GM18858 (cell line): Measurements from ENCODE around the gene CCDC182.
A peak's percentile ranks its signal among the peaks of the same experiment; 100 is the strongest.

ENCODE experiments used
- ATAC-seq: cut with Tn5 transposase; IDR thresholded peaks from one replicate; pipeline ENCODE4 v1.9.1; 2021; ENCODE audit not compliant: unreplicated experiment

The CCDC182 gene

DNA sequence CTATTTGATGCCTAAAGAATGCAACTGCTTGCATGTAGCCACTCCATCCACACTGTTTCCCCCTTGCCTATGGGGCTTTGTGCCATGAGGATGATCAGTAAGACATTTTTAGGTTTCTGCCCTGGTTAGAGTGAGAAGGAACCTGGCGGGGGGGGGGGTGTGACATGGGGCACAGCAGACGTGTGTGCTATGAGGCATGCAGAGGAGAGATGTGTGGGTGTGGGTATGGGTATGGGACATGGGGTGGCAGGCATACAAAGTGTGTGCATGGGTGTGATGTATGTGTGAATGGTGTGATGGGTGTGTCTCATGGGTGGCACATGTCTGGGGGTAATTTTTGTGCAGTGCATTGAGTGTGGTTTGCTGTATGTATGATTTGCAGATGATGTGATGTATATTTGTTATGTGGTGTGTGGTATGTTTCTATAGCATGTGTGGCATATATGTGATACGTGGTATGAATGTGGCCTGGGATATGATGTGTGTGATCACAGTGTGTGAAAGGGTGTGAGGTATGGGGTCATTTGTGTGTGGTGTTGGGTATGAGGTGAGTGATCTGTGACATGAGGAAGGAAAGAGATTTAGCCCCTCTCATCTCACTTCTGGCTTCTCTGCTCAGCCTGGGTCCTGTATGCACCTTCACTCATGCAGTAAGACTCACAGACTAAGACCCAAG lies 14.9 kb downstream of the CCDC182 start:
- no peak for ATAC-seq

DNA sequence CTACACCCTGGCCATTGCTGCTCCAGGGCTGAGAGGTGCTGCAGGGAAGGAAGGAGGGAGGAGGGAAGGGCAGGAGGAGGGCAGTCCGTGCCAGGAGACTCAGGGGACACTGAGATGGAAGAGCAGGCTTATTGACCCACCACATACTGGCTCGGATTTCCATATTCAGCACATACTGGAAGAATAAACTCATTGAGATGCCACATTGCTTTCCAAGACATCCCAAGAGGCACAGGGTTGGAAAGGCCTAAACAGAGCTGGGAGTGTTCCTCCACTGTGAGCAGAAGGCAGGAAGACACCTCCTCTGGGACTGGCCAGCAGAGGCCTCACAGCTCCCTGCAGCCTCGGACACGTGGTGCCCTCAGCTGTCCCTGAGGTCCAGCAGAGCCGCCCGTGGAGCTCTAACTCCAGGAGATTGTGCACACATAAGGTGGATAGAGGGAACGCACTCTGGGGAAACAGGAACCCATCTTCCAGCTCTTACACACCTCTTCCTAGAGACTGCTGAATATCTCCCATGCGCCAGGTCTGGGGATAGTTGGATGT lies 17.4 kb downstream of the CCDC182 start:
- ATAC-seq = no peak

DNA sequence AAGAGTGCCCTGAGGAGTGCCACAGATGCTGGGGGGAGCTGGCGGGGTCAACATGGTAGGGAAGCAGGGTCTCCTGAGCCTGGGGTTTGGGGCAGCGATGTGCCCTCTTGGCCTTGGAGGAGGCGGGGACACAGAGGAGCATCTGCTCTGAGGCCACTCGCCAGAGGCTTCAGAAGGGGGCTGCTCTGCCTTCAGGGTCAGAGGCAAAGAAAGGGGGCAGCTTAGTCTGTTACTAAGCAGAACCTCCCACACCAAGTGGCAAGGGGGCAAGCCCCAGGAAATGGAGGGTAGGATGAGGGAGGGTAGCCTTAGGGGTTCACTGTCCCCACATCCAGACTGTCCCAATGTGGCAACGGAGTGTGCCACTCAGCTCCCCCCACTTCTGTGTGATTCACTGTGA lies 18.3 kb downstream of the CCDC182 start:
- ATAC-seq = no peak

DNA sequence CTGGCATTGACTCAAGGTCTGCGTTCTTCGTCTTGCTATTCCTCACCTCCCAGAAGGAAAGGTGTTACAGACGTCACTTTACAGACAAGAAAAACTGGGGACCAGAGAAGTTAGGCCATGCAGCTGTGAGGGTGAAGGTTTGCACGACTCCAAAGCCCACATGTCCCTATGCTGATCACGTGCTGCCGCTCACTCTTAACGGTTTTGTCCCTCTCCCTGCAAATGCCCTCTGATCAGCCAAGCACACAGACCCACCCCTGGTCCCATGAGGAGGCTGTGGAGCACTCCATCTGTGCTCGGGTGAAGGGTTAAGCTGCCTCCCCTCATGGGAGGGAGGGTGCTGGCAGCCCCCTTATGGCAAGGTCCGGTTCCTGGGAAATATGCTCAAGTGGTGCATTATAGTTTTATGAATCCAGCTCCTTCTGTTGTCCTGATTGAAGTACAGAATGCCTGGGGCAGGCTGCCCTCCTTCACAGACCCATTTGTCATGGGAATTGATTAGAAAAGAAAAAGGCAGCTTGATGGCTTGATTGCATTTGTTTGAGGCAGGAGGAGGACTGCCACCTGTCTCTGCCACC lies 18.8 kb downstream of the CCDC182 start:
- no peak for ATAC-seq

DNA sequence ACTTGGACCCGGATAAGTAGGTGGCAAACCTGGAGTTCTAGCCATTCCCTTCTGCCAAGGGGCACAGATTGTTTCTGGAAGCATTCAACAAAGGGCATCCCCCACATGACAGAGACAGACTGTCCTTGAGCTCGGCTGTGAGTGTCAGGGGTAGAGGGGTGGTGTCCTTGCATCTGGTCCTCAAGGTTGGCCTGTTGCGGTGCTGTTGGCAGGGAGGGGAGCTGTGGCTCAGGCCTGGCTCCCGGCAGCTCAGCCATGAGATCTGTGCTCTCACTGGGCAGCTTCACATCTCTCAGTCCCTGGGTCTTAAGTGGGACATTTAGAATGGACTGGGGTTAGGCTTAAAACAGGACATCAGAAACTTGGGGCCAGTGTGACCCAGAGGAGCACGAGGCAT lies 20.4 kb downstream of the CCDC182 start:
- ATAC-seq = no peak

DNA sequence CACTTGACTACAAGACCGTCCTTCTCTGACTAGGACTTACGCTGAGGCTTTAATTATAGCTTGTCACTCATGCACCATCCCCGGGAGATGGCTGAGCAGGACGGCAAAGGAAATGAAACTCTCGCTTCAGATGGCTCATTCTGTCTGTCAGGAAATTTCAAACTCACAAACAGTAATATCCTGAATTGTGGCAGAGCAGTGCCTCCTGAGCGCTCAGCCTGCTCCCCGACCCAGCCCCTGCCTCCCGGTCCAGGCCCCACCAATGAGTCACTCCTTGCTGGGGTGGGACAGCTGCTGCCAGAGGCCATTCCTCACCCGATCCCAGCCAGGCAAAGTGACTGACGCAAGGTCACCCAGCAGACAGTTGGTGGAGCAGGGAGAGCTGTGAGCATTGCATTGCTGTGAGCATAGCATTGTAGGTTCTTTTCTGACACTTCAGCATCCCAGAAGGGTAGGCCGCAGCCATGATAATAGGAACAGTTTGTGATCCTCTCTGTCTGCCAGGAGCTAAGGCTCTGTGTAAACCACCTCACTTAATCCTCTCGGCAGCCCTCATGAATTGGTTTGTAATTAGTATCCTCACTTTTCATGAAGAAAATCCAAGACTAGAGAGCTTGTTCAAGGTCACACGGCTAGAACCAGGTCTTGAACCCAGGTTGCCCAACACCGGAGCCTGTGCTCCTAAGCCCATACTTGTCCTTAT lies 20.9 kb downstream of the CCDC182 start:
- ATAC-seq = peak; percentile 84

DNA sequence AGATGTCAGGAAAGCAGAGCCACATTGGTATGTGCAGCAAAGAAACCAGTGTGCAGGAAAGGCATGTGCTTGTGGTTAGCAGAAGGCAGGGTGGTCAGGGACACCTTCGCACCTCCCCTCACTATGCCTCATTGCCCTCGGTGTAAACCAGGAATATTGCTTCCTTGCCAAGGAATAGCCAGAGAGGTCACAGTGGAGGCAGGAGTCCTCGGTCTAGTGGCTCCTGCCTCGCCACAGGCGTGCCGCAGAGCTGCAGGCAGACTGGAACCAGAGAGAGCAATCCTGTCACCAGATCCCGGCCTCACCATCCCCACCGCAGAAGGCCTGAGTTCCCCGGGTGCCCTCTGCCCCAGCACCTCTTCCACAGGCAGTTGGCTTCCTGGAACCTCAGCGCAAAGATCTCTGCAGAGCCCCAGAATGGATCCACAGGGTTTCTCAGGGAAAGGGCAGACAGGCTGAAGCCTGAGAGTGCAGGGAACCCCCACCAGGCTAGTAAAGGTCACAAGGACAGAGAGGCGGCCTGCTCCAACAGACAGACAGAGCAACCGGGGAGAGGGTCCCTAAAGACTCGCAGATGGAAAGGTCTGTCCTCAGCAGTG lies 21.6 kb downstream of the CCDC182 start:
- ATAC-seq = no peak

DNA sequence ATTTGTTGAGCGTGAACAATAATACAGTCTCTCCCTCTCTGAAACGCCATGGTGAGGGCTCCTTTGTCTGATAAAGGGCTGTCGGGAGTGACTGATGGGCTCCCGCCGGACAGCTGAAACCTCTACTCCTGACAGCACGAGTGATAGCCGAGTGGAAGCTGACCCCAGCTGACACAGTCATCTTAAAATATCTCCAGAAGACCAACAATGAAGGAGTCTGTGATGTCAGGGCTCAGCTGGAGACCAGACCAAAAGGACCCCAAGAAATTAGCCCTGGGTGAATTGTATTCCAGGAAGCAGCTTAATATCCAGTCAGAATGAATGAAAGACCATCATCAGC lies 22.4 kb downstream of the CCDC182 start:
- ATAC-seq = no peak

DNA sequence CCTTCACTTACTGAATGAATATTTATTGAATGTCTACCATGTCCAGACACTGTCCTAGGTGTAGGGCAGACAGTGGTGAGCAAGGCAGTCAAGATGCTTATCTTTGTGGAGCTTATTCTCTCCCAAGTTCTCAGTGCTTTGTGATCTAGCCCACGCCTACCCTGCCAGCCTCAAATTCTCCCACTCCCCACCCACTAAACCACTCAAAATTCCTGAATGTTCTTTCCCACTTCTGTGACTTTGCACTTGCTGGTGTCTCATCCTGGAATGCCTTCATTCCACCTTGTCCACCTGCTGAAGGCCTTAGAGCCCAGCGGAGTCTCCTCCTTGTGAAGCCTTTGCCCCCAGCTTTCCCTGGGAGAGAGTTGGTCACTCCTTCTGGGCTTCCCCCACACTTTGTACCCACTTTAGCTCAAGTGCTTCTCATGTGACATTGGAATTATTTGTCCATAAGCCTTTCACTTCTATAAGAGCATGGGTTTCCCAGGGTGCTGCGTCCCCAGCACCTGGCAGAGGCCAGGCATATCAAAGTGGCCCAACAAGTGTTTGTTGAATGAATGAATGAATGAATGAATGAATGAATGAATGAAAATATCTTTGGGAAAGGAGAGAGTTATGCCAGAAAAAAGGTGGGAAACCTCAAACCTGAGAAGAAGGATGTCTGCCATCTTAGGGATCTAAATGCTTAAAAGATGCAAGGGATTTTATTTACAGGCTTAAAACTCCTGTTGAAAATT lies 23.0 kb downstream of the CCDC182 start:
- no peak for ATAC-seq

DNA sequence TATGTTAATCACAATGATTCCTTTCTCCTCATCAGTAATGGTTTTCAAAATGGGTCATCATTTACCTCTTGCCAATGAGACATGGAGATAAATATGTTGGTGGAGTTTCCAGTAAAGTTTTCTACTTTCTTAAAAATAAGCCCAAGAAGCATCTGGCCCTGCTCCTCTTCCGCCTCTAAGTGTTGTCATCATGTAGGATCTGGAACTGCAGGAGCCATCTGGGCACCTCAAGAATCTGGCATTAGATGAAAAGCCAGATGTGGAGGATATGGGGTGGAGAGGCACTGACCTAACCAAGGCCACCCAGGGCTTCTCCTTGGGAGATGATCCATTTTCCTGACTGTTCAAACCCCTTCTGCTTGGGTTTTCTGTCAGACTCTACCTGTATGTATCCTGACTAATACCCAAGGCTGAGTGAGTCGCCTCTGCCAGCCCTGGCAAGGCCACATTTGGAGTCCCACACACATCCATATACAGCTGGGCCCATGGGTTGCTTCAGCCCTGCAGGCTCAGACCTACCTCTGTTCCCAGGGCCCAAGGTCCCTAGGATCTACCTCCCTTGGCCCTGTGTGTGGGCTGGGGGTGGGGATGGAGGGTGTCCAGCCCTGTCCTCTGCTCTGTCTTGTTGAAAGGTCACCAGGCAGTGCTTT lies 24.6 kb downstream of the CCDC182 start:
- no peak for ATAC-seq

DNA sequence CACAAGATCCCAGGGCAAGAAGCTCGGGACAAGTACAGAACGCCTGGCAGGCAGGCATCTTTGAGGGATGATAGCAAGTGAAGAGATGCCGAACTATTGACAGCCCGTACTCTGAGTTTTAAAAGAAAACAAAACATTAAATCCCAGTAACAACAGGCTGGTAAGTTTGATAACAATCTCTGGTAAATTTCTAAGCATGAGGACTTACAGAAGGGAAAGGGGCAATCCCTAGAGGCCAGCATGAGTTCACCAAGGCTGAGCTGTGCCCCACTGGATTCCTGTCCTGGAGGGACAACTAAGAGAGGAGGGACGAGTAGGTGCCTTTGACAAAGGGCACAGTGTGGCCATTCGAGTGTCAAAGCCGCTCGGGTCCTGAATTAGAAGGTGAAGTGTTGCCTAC lies 26.2 kb downstream of the CCDC182 start:
- ATAC-seq = no peak

DNA sequence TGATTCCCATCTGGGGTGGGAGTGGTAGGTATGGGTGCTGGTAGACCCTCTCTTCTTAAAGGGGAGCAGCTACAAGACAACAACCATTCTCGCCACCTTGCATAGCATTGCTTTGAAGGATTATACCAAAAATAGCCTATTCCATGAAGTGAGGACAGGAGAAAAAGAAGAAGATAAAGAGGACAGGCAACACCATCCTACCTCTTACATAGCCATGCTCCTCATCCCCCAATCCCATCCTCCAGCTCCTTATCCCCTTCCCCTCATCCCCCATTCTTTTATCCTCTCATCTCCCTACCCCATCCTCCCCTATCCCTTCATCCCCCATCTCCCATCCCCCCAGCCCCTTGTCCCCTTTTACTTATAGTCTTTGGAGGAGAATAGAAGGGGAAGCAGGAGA lies 29.1 kb downstream of the CCDC182 start:
- no peak for ATAC-seq

DNA sequence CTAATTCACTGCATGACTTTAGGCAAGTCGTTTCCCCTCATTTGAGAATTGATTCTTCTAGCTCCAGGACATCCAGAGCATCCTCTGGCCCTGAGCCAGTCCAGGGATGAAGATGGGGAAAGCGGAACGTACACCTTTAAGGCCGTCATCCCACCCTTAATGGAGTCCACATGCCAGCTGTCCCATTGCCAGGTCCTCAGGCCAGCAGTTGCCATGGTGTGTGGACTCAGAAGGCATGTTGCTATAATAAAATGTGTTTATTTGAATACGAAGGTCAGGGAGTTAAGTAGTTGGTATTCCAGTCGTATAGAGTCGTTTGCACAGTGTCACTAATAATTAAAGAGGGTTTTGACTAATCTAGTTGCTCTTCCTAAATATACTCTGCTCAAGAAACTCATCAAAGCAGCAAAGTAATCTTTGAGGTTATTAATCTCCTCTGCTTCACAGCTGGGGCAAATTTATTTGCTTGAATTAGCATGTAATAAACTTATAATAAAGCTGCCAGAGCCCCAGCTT lies 30.4 kb downstream of the CCDC182 start:
- ATAC-seq = no peak

DNA sequence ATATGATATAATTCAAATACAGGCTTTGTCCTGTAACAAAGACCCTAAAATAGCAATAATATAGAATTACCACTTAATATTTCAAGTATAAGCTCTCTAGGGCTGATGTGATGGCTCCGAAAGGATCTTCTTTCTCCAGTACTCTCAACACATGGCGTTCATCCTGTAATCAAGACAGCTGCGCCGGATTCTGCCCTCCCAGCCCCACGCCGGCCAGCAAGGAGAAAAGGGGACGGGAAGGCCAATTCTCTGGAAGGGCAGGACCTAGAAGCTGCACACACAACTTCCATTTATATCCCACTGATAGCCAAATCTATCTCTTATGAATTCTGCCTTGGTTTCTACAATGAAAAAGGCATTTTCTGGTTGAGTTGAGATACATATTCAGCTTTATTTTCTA lies 32.0 kb downstream of the CCDC182 start:
- ATAC-seq = no peak

DNA sequence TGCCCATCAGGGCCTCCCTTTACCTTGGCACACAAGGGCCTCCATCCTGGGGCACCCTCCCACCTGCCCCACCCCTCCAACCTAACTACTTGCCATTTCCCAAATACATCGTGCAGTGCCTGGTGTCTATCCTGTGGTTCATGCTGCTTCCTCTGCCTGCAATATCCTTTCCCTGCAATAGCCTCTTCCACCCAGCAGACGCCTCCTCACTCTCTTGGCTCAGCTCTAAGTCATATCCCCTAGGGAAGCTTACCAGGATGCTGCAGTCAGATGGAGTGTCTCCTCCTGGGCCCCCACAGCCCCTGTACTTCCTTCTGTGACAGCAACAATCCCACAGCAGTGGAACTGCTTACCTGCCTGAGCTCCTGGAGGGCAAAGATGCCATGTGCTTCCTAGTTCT lies 36.7 kb downstream of the CCDC182 start:
- no peak for ATAC-seq

DNA sequence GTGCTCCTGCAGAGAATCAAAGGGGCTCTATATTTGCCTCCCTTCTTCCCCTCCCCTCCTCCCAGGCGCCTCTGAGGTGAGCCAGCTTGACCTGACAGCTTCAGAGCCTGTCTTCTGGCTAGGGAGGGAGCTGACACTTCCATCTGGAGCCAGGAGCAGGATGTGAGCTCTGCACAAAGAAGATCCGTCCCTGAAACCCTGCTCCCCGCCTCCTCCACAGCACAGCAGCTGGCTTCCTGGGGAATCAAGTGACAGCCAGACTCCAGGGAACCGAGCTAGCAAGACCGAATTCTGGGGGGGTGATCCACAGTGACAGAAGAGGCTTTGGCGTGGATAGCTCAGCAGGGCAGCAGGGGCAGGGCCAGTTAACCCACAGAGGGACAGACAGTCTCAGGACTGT lies 37.2 kb downstream of the CCDC182 start:
- ATAC-seq = no peak

DNA sequence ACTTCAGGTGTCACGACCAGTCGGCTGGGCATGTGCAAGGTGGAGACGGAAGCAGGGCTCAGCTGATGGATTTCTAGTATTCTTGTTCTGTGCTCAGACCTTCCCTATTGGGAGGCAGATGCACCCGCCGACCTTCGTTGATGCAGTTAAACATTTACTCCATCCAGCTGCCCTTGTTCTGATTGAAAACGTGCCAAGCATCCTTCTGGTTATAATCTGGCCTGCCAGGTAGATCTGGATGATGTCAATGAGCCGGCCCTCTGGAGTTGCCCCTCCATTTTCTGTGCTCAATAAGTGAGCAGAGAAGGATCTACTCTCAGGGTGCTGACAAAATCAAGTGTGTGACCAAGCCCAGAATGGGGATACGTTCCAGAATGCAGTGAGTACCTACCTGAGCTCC lies 38.3 kb downstream of the CCDC182 start:
- ATAC-seq = no peak

DNA sequence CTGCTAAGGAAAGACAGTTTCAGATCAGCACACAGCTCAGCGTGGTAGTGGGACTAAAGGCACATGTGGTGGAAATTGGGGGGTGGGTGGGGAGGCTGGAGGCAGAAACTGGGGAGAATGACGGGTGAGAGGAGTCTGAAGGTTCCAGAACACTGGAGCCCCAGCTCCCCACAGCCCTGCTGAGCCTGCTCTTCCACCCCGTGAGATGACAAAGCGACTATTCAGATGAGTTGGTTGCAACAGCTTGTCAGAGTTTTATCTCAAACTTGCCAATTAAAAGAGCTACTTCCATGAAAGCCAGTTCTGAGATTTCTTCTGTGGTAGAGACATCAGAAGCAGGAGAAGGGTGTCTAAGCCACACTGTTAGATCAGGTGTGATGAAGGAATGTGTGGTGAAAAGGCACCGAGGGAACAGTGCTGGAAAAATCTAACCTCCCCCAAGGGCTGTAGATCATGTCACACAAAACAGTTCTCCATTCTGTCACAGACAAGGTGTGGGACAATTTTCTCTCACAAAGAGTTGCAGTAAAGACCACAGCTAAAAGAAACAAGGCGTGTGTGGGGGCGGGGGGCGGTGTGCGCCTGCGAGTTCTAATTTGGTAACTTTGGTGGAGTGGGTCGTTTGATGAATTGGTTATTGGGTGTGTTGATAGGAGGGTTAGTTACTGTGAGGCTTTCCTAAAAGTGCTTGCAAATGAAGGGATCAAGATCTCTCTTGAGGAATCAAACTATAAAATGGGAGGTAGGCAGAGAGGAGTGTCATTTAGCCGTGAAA lies 39.0 kb downstream of the CCDC182 start:
- no peak for ATAC-seq

DNA sequence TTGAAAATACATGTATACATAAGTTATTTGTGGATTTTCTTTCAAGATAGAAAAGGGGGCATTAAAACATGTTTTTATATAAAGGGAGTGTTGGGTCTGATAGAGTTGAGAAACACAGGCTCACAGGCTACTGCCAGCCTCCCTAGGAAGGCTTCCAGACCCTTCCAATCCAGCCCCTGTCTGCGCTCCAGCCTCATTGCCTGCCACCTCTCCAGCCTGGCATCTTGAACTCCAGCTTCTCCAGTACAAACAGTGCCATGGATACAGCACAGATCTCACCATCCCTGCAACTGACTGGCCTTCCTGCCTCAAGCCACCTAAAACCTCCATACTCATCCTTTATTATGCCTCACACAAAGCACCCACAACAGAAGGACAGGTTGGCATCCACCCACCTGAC lies 40.7 kb downstream of the CCDC182 start:
- ATAC-seq = no peak

DNA sequence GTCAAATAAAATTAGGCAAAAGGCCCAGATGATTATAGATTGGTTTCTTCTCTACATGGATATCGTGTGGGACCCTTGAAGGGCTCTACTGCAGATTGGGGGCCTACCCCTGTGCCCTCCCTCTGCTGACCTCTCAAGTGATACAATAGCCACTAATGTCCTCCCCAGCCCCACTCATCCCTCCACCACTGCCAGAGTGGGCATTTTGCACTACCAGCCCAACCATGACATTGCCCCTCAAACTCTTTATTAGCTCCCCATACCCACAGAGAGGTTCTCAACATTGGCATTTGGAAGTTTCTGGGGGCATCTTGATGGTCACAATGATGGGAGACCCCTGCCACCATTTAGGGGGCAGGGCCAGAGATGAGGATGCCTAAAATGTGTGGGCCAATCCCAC lies 41.8 kb downstream of the CCDC182 start:
- ATAC-seq = no peak
